Keratinocyte (primary cell): ENCODE measurements around the gene MAEL. TPM values are rescaled to one million over a fixed set of nuclear protein-coding genes. Genes with fewer than 3 reads are reported as not detected.
A peak's percentile ranks its signal among the peaks of the same experiment; 100 is the strongest.

Experiments used
- DNase-seq: peaks from one replicate; pipeline ENCODE4 v3.0.0-alpha.2; 2011; ENCODE audit warnings: low read depth, missing footprints, low spot score
- FAIRE-seq: peaks from 2 replicates; lab custom pipeline; 2011; peaks lifted over from hg19 to GRCh38; lab: Jason Lieb, UNC
- H2AFZ ChIP-seq: 2 replicates; pipeline ENCODE4 v1.6.0; 2012; ENCODE audit warnings: low read length, control low read depth, inconsistent platforms; ENCODE audit not compliant: control insufficient read depth
- H3K27ac ChIP-seq: 2 replicates; pipeline ENCODE4 v1.5.1; 2011; ENCODE audit warnings: low read length; ENCODE audit not compliant: control insufficient read depth, insufficient read depth
- H3K27me3 ChIP-seq: 3 replicates; pipeline ENCODE4 v1.6.0; 2011; ENCODE audit warnings: low read length; ENCODE audit not compliant: control insufficient read depth, insufficient read depth; ENCODE audit errors: extremely low read depth
- H3K36me3 ChIP-seq, 2 experiments: 2 replicates in 1 of 2; 3 replicates in 1 of 2; pipeline ENCODE4 v1.5.1; 2011; ENCODE audit warnings: low read length in 2 of 2, mild to moderate bottlenecking in 1 of 2; ENCODE audit not compliant: control insufficient read depth in 2 of 2, insufficient read depth in 2 of 2; ENCODE audit errors: extremely low read depth in 1 of 2
- H3K4me1 ChIP-seq: 3 replicates; pipeline ENCODE4 v1.5.1; 2011; ENCODE audit warnings: low read length; ENCODE audit not compliant: control insufficient read depth, insufficient read depth; ENCODE audit errors: extremely low read depth
- H3K4me2 ChIP-seq: 3 replicates; pipeline ENCODE4 v1.6.0; 2011; ENCODE audit warnings: low read depth, low read length; ENCODE audit not compliant: control insufficient read depth, insufficient read depth; ENCODE audit errors: extremely low read depth
- H3K4me3 ChIP-seq, 3 experiments: fragments of 200-600 bp in 1 of 3; sonication (generic) in 1 of 3; 2 replicates in 2 of 3; 3 replicates in 1 of 3; pipeline ENCODE4 v1.5.1; 2011 to 2016; ENCODE audit warnings: low read length in 3 of 3, mild to moderate bottlenecking in 3 of 3, control low read depth in 2 of 3, inconsistent platforms in 1 of 3, low read depth in 1 of 3, mixed read lengths in 1 of 3, mixed run types in 1 of 3, moderate library complexity in 1 of 3; ENCODE audit not compliant: control insufficient read depth in 2 of 3, insufficient read depth in 2 of 3; ENCODE audit errors: extremely low read depth in 1 of 3
- H3K79me2 ChIP-seq: 2 replicates; pipeline ENCODE4 v1.6.0; 2012; ENCODE audit warnings: low read length; ENCODE audit not compliant: control insufficient read depth, insufficient read depth
- H3K9ac ChIP-seq: 3 replicates; pipeline ENCODE4 v1.6.0; 2011; ENCODE audit warnings: low read length; ENCODE audit not compliant: control insufficient read depth, insufficient read depth; ENCODE audit errors: extremely low read depth
- H3K9me1 ChIP-seq: 3 replicates; pipeline ENCODE4 v1.6.0; 2011; ENCODE audit warnings: low read length; ENCODE audit not compliant: control insufficient read depth, insufficient read depth; ENCODE audit errors: extremely low read depth
- H3K9me3 ChIP-seq: 2 replicates; pipeline ENCODE4 v1.5.1; 2012; ENCODE audit warnings: low read depth, low read length; ENCODE audit not compliant: control insufficient read depth
- H4K20me1 ChIP-seq: 3 replicates; pipeline ENCODE4 v1.6.0; 2011; ENCODE audit warnings: low read length; ENCODE audit not compliant: control insufficient read depth, insufficient read depth; ENCODE audit errors: extremely low read depth
- EZH2 ChIP-seq: IDR thresholded peaks from one replicate; pipeline ENCODE4 v1.6.1; 2012; ENCODE audit warnings: inconsistent platforms, mild to moderate bottlenecking, low read length, moderate library complexity
- dilution Hi-C: fragments of 300-500 bp; cut with MboI; formaldehyde crosslinking; loops from one replicate; pipeline ENCODE4 v1.7.0; 2020; ENCODE audit warnings: low sequenced_read_pairs; ENCODE audit not compliant: extremely low pct_ligation_motif_present
- polyA plus RNA-seq, 5 experiments: library from polyadenylated mRNA; depleted of rRNA in 3 of 5; stranded (reverse) in 3 of 5; stranded (forward) in 1 of 5; unstranded in 1 of 5; fragments of >200 nt; gene quantifications; 1 replicate in 1 of 5; 2 replicates in 3 of 5; 3 replicates in 1 of 5; pipeline versions ENCODE4 v1.2.1 to v1.2.3, GENCODE V29; 2011 to 2012; ENCODE audit warnings: missing spikeins in 2 of 5, low read depth in 1 of 5, low replicate concordance in 1 of 5
- TF ChIP-seq, protein P1 (sequence below), 3 experiments: IDR thresholded peaks in 1 of 3; conservative IDR thresholded peaks in 1 of 3; optimal IDR thresholded peaks in 1 of 3; 2 replicates in 2 of 3; 3 replicates in 1 of 3; pipeline versions ENCODE3 to v1.5.1; 2011; ENCODE audit warnings: low read length in 3 of 3, mild to moderate bottlenecking in 3 of 3, moderate library complexity in 2 of 3, control low read depth in 1 of 3, inconsistent platforms in 1 of 3; ENCODE audit not compliant: insufficient read depth in 2 of 3; ENCODE audit errors: extremely low read depth in 1 of 3

Gene MAEL
- polyA plus RNA-seq, 1 donor (not counting 4 experiments of a cell fraction or from before 2014, with no cell fraction given), result not detected

- TF ChIP-seq EZH2, result no peak
- TF ChIP-seq, protein P1, sequence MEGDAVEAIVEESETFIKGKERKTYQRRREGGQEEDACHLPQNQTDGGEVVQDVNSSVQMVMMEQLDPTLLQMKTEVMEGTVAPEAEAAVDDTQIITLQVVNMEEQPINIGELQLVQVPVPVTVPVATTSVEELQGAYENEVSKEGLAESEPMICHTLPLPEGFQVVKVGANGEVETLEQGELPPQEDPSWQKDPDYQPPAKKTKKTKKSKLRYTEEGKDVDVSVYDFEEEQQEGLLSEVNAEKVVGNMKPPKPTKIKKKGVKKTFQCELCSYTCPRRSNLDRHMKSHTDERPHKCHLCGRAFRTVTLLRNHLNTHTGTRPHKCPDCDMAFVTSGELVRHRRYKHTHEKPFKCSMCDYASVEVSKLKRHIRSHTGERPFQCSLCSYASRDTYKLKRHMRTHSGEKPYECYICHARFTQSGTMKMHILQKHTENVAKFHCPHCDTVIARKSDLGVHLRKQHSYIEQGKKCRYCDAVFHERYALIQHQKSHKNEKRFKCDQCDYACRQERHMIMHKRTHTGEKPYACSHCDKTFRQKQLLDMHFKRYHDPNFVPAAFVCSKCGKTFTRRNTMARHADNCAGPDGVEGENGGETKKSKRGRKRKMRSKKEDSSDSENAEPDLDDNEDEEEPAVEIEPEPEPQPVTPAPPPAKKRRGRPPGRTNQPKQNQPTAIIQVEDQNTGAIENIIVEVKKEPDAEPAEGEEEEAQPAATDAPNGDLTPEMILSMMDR (optimal IDR thresholded peaks at IDR 0.05 in 1 of 3, IDR thresholded peaks at IDR 0.05 in 1 of 3, conservative IDR thresholded peaks at IDR 0.05 in 1 of 3; ENCODE audit: extremely low read depth in 1 of 3, insufficient read depth in 2 of 3, low read length in 3 of 3), result no peak
- dilution Hi-C loops, result no loop called here
- H3K79me2 ChIP-seq, result no peaks in the 10 kb centered on the region
- peaks cover 2% of the 10 kb centered on the region for H3K4me1 ChIP-seq
- H3K27ac ChIP-seq, result no peak overlapping the region
- no peaks in the 10 kb centered on the region for H3K36me3 ChIP-seq
- FAIRE-seq (peak; percentile 60), DNase-seq (peak; percentile 1)
- no peak overlapping the region for H3K4me2 ChIP-seq
- H4K20me1 ChIP-seq, result no peaks in the 10 kb centered on the region
- H3K9me1 ChIP-seq, result no peaks in the 10 kb centered on the region
- no peak overlapping the region for H2AFZ ChIP-seq
- H3K4me3 ChIP-seq, result no peak overlapping the region
- H3K9ac ChIP-seq, result no peak overlapping the region
- H3K9me3 ChIP-seq, result no peaks in the 10 kb centered on the region
- no peaks in the 10 kb centered on the region for H3K27me3 ChIP-seq
Observed at GRCh38 chr1:167013108-167013929, 24.2 kb downstream of the MAEL start.

GRCh38 chr1:167016100-167016750 lies 27.1 kb downstream of the MAEL start:
- Histone ChIP-seq H3K9me1 (no peaks in the 10 kb centered on the region), H3K4me2 (no peak overlapping the region), H3K27ac (no peak overlapping the region), H2AFZ (no peak overlapping the region), H3K79me2 (no peaks in the 10 kb centered on the region), H3K9ac (no peak overlapping the region), H3K9me3 (no peaks in the 10 kb centered on the region), H3K27me3 (no peaks in the 10 kb centered on the region), H3K4me3 (no peak overlapping the region), H3K4me1 (peaks cover 2% of the 10 kb centered on the region), H3K36me3 (no peaks in the 10 kb centered on the region), H4K20me1 (no peaks in the 10 kb centered on the region)
- TF ChIP-seq EZH2, result no peak
- TF ChIP-seq, protein P1 (optimal IDR thresholded peaks at IDR 0.05 in 1 of 3, IDR thresholded peaks at IDR 0.05 in 1 of 3, conservative IDR thresholded peaks at IDR 0.05 in 1 of 3; ENCODE audit: extremely low read depth in 1 of 3, insufficient read depth in 2 of 3, low read length in 3 of 3), result no peak
- DNase-seq, result no peak
- dilution Hi-C loops, result no loop called here
- FAIRE-seq, result no peak
